ENCODE data around the gene NLRP9.

NLRP9 gene

GRCh38 chr19:55687281-55688201 lies 50.7 kb downstream of the NLRP9 start:
- no peak for DNase-seq (ENCODE audit: low spot score)

GRCh38 chr19:55686311-55687050 lies 51.7 kb downstream of the NLRP9 start:
- no peak for DNase-seq (ENCODE audit: low spot score)

- no peak for DNase-seq (ENCODE audit: low spot score)
Measured at GRCh38 chr19:55685776-55686175, 52.4 kb downstream of the NLRP9 start.

GRCh38 chr19:55684946-55685681 lies 53.1 kb downstream of the NLRP9 start:
- DNase-seq (ENCODE audit: low spot score), result no peak

- DNase-seq (ENCODE audit: low spot score), result no peak
Measured at GRCh38 chr19:55683449-55684261, 54.5 kb downstream of the NLRP9 start.

- DNase-seq (ENCODE audit: low spot score), result no peak
Measured at GRCh38 chr19:55681131-55682092, 56.8 kb downstream of the NLRP9 start.

- no peak for DNase-seq (ENCODE audit: low spot score)
Measured at GRCh38 chr19:55680339-55681130, 57.7 kb downstream of the NLRP9 start.

- DNase-seq (ENCODE audit: low spot score), result no peak
Measured at GRCh38 chr19:55679343-55680257, 58.6 kb downstream of the NLRP9 start.

- DNase-seq (ENCODE audit: low spot score), result peak; percentile 84
Measured at GRCh38 chr19:55678121-55678671, 60.0 kb downstream of the NLRP9 start.

- no peak for DNase-seq (ENCODE audit: low spot score)
Measured at GRCh38 chr19:55677572-55678028, 60.6 kb downstream of the NLRP9 start.

GRCh38 chr19:55676889-55677505 lies 61.2 kb downstream of the NLRP9 start:
- no peak for DNase-seq (ENCODE audit: low spot score)

GRCh38 chr19:55676383-55676782 lies 61.8 kb downstream of the NLRP9 start:
- DNase-seq (ENCODE audit: low spot score), result no peak

- no peak for DNase-seq (ENCODE audit: low spot score)
Measured at GRCh38 chr19:55675661-55676354, 62.4 kb downstream of the NLRP9 start.

- DNase-seq (ENCODE audit: low spot score), result peak; percentile 96
Measured at GRCh38 chr19:55674841-55675660, 63.2 kb downstream of the NLRP9 start, which contains the start of gene EPN1. Gene EPN1, plus strand, starts transcription at chr19:55675226. Its CDS starts 3,402 bp downstream, at chr19:55678628.

GRCh38 chr19:55674459-55674840 lies 63.8 kb downstream of the NLRP9 start:
- no peak for DNase-seq (ENCODE audit: low spot score)

GRCh38 chr19:55673889-55674288 lies 64.3 kb downstream of the NLRP9 start:
- DNase-seq (ENCODE audit: low spot score), result no peak
